Stimulated activated CD8-positive, alpha-beta memory T cell treated with anti-CD3 and anti-CD28 coated beads, Interleukin-7, amount 100 ng/mL, for 48 hours (primary cell): ENCODE results near the gene CDC42SE2.
"Not testable (repeated sequence)": the region's sequence is repeated elsewhere in the genome, so short reads cannot be mapped to it uniquely, and the experiment has no call there.

Experiments used
- DNase-seq, 2 donors: peaks; one replicate each; pipeline ENCODE4 v3.0.0-alpha.2; 2020; ENCODE audit warnings: low read depth in 1 of 2; ENCODE audit errors: extremely low read depth in 1 of 2

The CDC42SE2 gene

GRCh38 chr5:131386124-131386523 lies 122.3 kb downstream of the CDC42SE2 start:
- no peak for DNase-seq

GRCh38 chr5:131386779-131387178 lies 122.9 kb downstream of the CDC42SE2 start:
- no peak for DNase-seq

- DNase-seq = no peak
These were observed 123.4 kb downstream of the CDC42SE2 start for GRCh38 chr5:131387255-131387654.

- DNase-seq = no peak
These were observed 125.4 kb downstream of the CDC42SE2 start for GRCh38 chr5:131389096-131389868.

- no peak for DNase-seq
These were observed 126.0 kb downstream of the CDC42SE2 start for GRCh38 chr5:131389869-131390265.

- DNase-seq = no peak
These were observed 128.7 kb downstream of the CDC42SE2 start for GRCh38 chr5:131392466-131393095.

GRCh38 chr5:131393498-131393968 lies 129.7 kb downstream of the CDC42SE2 start:
- DNase-seq = no peak

- DNase-seq = no peak
These were observed 130.3 kb downstream of the CDC42SE2 start for GRCh38 chr5:131394128-131394527.

- DNase-seq = no peak
These were observed 132.2 kb downstream of the CDC42SE2 start for GRCh38 chr5:131396015-131396414.

- no peak for DNase-seq
These were observed 132.9 kb downstream of the CDC42SE2 start for GRCh38 chr5:131396630-131397273.

- not testable (repeated sequence) for DNase-seq
These were observed 135.2 kb downstream of the CDC42SE2 start for GRCh38 chr5:131399007-131399406.

- DNase-seq = no peak
These were observed 136.7 kb downstream of the CDC42SE2 start for GRCh38 chr5:131400585-131400984.

- no peak for DNase-seq
These were observed 141.8 kb downstream of the CDC42SE2 start for GRCh38 chr5:131405674-131406073.

- DNase-seq = no peak
These were observed 142.2 kb downstream of the CDC42SE2 start for GRCh38 chr5:131406076-131406475.

- DNase-seq = no peak
These were observed 143.3 kb downstream of the CDC42SE2 start for GRCh38 chr5:131406975-131407638.

- DNase-seq = no peak
These were observed 150.0 kb downstream of the CDC42SE2 start for GRCh38 chr5:131413605-131414559.

- DNase-seq = no peak
These were observed 152.9 kb downstream of the CDC42SE2 start for GRCh38 chr5:131416729-131417128.

GRCh38 chr5:131417240-131417869 lies 153.5 kb downstream of the CDC42SE2 start:
- DNase-seq = peak; percentile 23 to 66

- DNase-seq = no peak
These were observed 155.0 kb downstream of the CDC42SE2 start for GRCh38 chr5:131418846-131419245.

- no peak for DNase-seq
These were observed 156.0 kb downstream of the CDC42SE2 start for GRCh38 chr5:131419877-131420276.
